Head of caudate nucleus (tissue), 42 donors: ENCODE results near the gene SCYL3.
A peak's percentile ranks its signal among the peaks of the same experiment; 100 is the strongest.
"Not testable (repeated sequence)": the region's sequence is repeated elsewhere in the genome, so short reads cannot be mapped to it uniquely, and the experiment has no call there.

Experiments
- DNase-seq, 42 donors: peaks; one replicate each; pipeline versions ENCODE4 v3.0.0 to v3.0.0-alpha.2; 2020 to 2021; ENCODE audit warnings: mixed read lengths in 7 of 42
- intact Hi-C: fragments of 100-400 bp; cut with DNase I; formaldehyde crosslinking; loops from one replicate; pipeline ENCODE4 v1.15.0; 2022

The SCYL3 gene

DNA sequence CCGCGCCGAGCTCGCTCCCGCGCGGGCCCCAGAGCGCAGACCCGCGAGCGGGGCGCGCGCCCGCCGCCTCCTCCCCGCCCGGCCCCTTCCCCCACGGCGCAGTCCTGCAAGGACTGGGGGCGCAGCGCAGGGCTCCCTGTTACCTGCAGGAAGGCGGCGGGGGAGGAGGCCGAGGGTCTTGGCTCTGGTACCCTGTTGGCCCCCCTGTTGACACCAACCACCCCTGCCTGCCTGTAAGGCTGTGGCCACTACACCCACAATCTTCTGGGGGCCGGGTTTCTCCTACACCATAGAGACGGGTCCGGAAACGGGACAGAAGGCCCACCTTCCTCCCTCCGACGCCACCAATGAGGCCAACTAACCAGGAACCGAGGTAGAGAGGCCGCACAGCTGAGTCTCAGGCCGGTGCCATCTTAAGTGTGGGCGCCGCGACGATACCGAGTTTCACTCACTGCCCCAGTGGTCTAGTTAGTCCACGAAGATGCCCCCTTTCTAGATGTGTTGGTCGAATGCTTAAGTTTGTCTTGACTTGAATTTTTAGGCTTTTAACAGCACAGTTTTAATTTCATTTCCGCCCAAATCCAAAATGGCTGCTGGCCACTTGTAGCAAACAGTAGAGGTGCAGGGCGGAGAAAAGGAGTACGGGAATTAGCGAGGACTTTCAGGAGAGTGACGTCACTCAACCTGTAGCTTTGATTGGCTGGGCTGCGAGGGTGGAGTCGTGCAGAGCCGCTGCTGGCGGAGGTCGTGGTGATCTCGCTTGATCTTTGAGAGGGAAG lies at the start of gene SCYL3:
Gene SCYL3 (minus strand): TSS at position 252 of the 779 bp plus-strand sequence. CDS start 5,056 bp downstream, outside the sequence.
- intact Hi-C loops = loop anchor here (5.0 kb wide), 1 partner anchor 97 kb away; a partner anchor contains a TSS
- DNase-seq = peak; percentile 90 to 99 (median 97)

GRCh38 chr1:169941982-169942830 lies 48.5 kb upstream of the SCYL3 start:
- DNase-seq = no peak
- intact Hi-C loops = no loop called here

GRCh38 chr1:169933984-169934725 lies 40.5 kb upstream of the SCYL3 start:
- intact Hi-C loops = no loop called here
- DNase-seq = no peak

DNA sequence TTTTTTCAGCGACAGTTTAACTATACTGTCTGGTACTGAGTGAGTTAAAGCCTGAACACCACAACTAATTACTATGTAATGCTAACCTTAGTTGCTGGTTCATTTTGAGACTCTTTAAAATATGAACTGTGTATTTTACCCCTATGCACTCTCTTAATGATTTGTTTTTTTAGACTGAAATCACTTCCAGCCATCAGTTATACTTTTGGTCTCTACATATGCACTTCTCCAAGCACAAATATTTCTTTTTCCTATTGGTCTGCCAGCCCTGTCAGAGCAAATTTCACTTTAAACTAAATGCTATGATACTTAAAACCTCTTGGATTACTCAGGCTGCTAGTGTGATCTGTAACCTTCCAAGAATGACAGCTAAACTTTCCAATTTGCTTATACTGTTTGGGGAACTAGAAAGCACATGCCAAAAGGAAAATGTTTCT lies 38.1 kb upstream of the SCYL3 start:
- no peak for DNase-seq
- intact Hi-C loops = no loop called here

DNA sequence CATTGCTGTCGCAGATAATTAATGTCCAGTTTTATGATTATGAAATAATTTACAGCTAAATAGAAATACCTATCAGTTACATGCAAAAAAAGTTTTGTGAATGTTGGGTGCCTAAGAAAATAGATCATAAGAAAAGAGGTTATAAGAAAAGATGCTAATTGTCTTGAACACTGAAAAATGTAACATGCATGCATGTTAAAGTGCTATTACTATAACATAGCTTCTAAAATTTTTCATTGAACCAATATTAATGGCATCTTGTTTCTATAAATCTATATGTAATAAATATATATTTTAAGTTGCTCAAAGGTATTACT lies 35.5 kb upstream of the SCYL3 start:
- no peak for DNase-seq
- intact Hi-C loops = no loop called here

- intact Hi-C loops = no loop called here
- DNase-seq = no peak
Measured at GRCh38 chr1:169928438-169929209, 34.9 kb upstream of the SCYL3 start.

DNA sequence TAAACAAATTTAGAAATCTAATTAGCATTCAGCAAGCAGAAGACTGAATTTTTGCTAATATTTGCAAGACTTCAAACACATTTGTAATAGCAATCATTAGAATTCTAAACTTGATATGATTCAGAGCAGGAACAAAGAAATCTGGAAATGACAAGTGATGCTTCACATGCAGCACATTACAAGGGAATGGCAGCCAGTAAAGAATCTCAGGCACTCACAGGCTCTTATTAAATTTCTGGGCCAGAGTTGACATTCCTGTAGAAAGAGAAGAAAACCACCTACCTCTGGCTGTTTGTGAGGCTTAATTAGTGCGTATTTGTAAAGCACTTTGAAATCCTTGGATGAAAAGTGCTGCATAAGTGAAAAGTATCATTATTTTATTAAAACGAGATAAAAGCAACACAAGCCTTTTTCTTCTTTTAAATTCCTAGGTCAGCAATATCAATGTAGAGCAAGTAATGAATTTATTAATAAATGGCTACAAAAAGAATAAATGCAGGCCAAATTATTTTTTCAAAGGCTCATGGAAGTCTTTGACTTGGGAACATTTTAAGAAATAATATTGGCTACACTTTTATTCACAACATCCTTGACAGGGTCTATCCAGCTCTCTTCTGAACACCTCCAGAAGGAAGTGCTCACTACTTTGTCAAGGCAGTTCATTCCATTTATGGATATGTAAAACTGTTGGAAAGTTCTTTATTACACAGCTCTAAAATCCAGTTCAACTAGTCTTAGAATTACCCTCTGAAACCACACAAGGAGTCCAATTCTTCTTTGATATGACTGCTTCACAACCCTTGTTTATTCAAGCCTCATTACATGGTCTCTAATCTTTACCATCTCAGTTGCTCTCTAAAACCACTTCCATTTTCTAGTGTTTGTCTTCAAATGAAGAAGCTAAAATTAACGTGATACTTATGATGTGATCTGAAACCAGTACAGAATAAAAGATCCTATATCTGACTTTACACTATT lies 32.1 kb upstream of the SCYL3 start:
- intact Hi-C loops = no loop called here
- DNase-seq = no peak

GRCh38 chr1:169924829-169925228 lies 31.1 kb upstream of the SCYL3 start:
- DNase-seq = no peak
- intact Hi-C loops = no loop called here

GRCh38 chr1:169924063-169924462 lies 30.4 kb upstream of the SCYL3 start:
- intact Hi-C loops = no loop called here
- DNase-seq = no peak

- DNase-seq = no peak
- intact Hi-C loops = no loop called here
Measured at GRCh38 chr1:169921080-169921479, 27.4 kb upstream of the SCYL3 start.

DNA sequence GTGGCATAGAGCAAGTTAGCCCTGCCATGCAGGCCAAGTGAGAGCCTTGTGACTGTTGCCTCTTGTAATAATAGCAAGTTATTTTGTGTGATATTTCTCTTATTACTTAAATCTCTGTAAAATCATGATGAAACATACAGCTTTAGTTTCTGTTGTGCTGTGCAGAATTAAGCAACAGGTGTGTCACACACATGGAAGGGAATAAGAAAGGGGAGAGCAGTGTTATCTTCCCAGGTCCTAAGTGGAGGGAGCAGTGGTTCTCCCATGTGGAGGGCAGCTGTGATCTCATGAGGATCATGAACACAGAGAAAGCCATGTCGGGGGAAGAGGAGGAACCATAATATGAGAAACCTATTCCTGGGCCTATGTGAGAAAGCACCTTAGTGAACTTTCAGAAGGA lies 25.2 kb upstream of the SCYL3 start:
- no peak for DNase-seq
- intact Hi-C loops = no loop called here

DNA sequence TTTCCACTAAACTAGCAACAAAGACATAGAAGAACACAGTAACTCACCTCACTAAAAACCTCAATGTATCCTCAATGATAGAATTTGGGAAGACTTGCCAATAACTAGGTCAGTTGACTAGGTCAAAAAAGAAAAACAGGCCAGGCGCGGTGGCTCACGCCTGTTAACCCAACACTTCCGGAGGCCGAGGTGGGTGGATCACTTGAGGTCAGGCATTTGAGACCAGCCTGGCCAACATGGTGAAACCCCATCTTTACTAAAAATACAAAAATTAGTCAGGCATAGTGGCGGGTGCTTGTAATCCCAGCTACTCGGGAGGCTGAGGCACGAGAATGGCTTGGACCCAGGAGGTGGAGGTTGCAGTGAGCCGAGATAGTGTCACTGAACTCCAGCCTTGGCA lies 24.5 kb upstream of the SCYL3 start:
- intact Hi-C loops, DNase-seq: not testable (repeated sequence)

DNA sequence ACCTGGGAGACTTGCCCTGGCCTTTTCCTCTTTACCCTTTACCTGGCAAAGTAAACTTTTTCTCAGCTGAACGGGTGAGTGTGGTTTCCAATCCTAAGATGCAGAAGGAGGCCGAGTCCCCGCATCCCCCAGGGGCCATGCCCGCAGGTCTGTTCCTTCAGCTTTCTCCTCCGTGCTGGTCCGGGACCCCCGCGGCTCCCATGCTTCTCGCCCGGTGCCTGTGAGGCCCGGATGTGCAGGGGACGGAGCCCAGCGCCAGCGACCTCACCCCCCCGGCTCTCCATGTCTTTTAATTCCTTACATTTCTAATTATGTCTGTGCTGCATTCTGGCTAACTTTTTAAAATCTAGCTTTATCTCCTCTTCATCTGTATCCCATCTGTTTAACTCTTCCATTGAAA lies 21.5 kb upstream of the SCYL3 start:
- DNase-seq = no peak
- intact Hi-C loops = no loop called here

DNA sequence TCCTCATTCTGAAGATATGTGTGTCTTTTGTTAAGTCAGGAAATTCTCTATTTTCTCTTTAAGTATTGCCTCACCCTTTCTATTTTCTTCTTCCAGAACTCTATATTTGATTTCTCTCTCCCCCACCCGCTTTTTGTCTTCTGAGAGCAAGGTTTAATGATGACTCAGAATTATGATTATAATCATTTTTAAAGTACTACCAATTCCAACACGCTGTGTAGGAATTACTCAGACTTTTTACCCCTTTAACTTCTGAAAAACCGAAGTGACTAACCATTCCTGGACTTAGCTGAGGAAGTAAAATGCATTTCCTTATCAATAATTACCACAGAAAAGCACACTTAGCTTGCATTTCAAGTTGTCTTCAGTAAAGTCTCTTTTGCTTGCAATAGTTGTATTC lies 20.8 kb upstream of the SCYL3 start:
- intact Hi-C loops = no loop called here
- DNase-seq = peak in 1 of 42 donors; percentile 27

GRCh38 chr1:169909499-169909898 lies 15.8 kb upstream of the SCYL3 start:
- no peak for DNase-seq
- intact Hi-C loops = no loop called here

DNA sequence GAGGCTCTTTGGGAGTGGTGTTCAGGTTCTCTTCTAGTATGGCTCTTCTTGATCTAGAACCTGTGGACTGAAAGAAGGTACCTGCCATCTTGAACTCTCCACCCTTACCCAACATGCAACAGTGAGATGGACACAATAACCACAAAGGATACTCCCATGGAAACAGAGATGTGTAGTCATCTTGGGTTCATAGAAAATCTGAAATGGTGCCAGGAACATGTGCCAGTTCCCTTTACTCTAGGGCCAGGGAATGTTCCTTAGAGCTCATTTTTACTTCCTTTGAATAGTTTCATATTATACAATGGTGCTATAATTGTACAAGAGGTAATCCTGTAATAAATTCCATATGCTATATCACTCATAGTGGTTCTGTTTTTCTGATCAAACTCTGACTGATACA lies 13.2 kb upstream of the SCYL3 start:
- no peak for DNase-seq
- intact Hi-C loops = no loop called here

- DNase-seq = no peak
- intact Hi-C loops = no loop called here
Measured at GRCh38 chr1:169904834-169905233, 11.1 kb upstream of the SCYL3 start.

DNA sequence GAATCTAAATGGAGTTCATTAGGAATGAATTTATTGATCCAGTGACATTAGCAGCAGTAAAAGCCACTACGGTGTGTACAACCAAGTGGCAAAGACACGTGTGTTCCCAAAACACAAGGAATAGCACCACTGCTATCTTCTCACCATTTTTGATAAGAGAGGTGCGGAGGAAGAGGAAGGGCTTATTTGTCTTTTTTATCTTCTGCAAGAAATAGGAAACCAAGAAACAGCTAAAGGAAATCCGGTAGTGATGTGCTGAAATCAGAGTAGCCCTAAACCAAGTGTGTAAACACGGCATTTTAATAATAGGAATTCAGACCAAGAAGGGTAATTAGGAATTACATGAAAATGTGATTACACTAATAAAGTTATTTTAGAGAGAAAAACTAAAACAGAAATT lies 9.1 kb upstream of the SCYL3 start:
- intact Hi-C loops = no loop called here
- no peak for DNase-seq
